Mesothelial cell of epicardium (in vitro differentiated cells): Measurements from ENCODE around the gene BLM. TPM values are rescaled to one million over a fixed set of nuclear protein-coding genes. Genes with fewer than 3 reads are reported as not detected.
A peak's percentile ranks its signal among the peaks of the same experiment; 100 is the strongest.
"Not testable (repeated sequence)": the region's sequence is repeated elsewhere in the genome, so short reads cannot be mapped to it uniquely, and the experiment has no call there.

Experiments used
- DNase-seq, 2 experiments: peaks; one replicate each; pipeline ENCODE4 v3.0.0; 2021; ENCODE audit warnings: low spot score in 2 of 2; ENCODE audit not compliant: unreplicated experiment in 2 of 2
- H3K27ac Mint-ChIP-seq: 2 replicates; pipeline ENCODE4 v1.8.0; 2021; ENCODE audit warnings: mixed read lengths
- H3K27me3 Mint-ChIP-seq: 2 replicates; pipeline ENCODE4 v1.8.0; 2021; ENCODE audit warnings: low read depth, mixed read lengths
- H3K36me3 Mint-ChIP-seq: 2 replicates; pipeline ENCODE4 v1.8.0; 2021; ENCODE audit warnings: mixed read lengths
- H3K4me1 Mint-ChIP-seq: 2 replicates; pipeline ENCODE4 v1.8.0; 2021; ENCODE audit warnings: mixed read lengths
- H3K4me3 Mint-ChIP-seq: 2 replicates; pipeline ENCODE4 v1.8.0; 2021; ENCODE audit warnings: mild to moderate bottlenecking, moderate library complexity, mixed read lengths
- H3K9me3 Mint-ChIP-seq: 2 replicates; pipeline ENCODE4 v1.8.0; 2021; ENCODE audit warnings: mixed read lengths
- total RNA-seq: library from RNA; stranded (reverse); gene quantifications from 3 replicates; pipeline ENCODE4 v1.2.1, GENCODE V29; 2021
- TF ChIP-seq, protein P1 (sequence below): fragments of 200-600 bp; sonication (generic); IDR thresholded peaks from one replicate; pipeline ENCODE4 v1.5.0; 2021; ENCODE audit warnings: antibody characterized with exemption; ENCODE audit not compliant: unreplicated experiment

Gene BLM
- total RNA-seq, 1 donor from 2014 or later: 13.4 TPM

DNA sequence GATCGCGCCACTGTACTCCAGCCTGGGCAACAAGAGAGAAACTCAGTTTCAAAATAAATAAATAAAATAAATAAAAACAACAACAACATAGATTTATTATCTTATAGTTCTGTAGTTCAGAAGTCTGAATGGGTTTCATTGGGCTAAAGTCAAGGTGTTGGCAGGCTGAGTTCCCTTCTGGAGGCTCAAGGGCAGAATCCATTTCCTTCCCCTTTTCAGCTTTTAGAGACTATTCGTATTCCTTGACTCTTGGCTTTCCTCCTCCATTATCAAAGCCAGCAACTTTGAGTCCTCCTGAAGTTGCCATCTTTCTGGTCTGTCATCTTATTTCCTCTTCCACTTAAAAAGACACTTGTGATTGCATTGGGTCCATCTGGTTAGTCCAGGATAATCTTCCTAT, 12.1 kb downstream of the BLM start:
- peaks cover 7% of the 10 kb centered on the region for H3K9me3 Mint-ChIP-seq
- no peak overlapping the region for H3K27ac Mint-ChIP-seq
- TF ChIP-seq, protein P1, sequence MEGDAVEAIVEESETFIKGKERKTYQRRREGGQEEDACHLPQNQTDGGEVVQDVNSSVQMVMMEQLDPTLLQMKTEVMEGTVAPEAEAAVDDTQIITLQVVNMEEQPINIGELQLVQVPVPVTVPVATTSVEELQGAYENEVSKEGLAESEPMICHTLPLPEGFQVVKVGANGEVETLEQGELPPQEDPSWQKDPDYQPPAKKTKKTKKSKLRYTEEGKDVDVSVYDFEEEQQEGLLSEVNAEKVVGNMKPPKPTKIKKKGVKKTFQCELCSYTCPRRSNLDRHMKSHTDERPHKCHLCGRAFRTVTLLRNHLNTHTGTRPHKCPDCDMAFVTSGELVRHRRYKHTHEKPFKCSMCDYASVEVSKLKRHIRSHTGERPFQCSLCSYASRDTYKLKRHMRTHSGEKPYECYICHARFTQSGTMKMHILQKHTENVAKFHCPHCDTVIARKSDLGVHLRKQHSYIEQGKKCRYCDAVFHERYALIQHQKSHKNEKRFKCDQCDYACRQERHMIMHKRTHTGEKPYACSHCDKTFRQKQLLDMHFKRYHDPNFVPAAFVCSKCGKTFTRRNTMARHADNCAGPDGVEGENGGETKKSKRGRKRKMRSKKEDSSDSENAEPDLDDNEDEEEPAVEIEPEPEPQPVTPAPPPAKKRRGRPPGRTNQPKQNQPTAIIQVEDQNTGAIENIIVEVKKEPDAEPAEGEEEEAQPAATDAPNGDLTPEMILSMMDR: no peak
- DNase-seq: no peak
- H3K36me3 Mint-ChIP-seq: peaks cover 15% of the 10 kb centered on the region
- H3K27me3 Mint-ChIP-seq: no peaks in the 10 kb centered on the region
- no peaks in the 10 kb centered on the region for H3K4me1 Mint-ChIP-seq
- no peak overlapping the region for H3K4me3 Mint-ChIP-seq

DNA sequence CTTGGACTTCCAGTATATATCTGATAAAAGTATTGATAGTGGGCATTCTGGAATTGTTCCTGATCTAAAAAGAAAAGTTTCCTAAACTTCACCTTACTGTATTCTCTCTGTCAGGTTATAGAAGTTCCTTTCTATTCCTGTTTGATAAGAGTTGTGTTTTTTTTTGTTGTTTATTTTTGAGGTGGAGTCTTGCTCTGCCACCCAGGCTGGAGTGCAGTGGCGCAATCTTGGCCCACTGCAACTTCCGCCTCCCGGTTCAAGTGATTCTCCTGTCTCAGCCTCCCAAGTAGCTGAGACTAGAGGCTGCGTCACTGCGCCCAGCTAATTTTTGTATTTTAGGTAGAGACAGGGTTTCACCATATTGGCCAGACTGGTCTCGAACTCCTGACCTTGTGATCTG, 13.1 kb downstream of the BLM start:
- Mint-ChIP-seq H3K9me3 (peaks cover 10% of the 10 kb centered on the region), H3K4me1 (no peaks in the 10 kb centered on the region), H3K27ac (no peak overlapping the region), H3K27me3 (no peaks in the 10 kb centered on the region), H3K4me3 (no peak overlapping the region), H3K36me3 (peaks cover 15% of the 10 kb centered on the region)
- no peak for DNase-seq
- TF ChIP-seq, protein P1: no peak

DNA sequence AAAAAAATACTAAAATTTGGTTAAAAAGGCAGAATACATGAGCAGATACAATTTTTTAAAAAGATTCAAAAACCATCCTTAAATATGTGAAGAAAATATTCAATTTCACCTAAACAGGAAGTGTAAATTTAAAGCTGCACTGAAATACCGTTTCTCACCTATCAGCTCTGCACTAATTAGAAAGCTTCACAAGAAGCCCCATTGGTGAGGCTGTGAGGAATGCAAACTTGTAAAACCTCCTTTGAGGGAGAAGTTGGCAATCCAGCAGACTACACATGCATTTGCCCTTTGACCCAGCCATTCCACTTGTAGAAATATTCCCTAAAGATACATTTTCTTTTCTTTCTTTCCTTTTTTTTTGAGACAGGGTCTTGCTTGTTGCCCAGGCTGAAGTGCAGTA, 18.8 kb downstream of the BLM start:
- H3K9me3 Mint-ChIP-seq: peaks cover 10% of the 10 kb centered on the region
- TF ChIP-seq, protein P1: no peak
- no peaks in the 10 kb centered on the region for H3K4me1 Mint-ChIP-seq
- H3K27me3 Mint-ChIP-seq: no peaks in the 10 kb centered on the region
- DNase-seq: no peak
- H3K36me3 Mint-ChIP-seq: peaks cover 16% of the 10 kb centered on the region
- no peak overlapping the region for H3K4me3 Mint-ChIP-seq
- H3K27ac Mint-ChIP-seq: no peak overlapping the region

DNA sequence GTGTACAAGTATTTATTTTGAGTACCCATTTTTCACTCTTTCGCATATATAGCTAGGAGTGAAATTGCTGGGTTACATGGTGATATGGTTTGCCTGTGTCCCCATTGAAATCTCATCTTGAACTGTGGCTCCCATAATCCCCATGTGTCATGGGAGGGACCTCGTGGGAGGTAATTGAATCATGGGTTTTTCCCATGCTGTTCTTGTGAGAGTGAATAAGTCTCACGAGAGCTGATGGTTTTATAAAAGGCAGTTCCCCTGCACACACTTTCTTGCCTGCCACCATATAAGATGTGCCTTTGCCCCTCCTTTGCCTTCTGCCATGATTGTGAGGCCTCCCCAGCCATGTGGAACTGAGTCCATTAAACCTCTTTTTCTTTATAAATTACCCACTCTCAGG, 23.4 kb downstream of the BLM start:
- not testable (repeated sequence) for H3K9me3 Mint-ChIP-seq, H3K4me3 Mint-ChIP-seq, H3K27me3 Mint-ChIP-seq, H3K27ac Mint-ChIP-seq, DNase-seq, H3K4me1 Mint-ChIP-seq
- H3K36me3 Mint-ChIP-seq: peaks cover 15% of the 10 kb centered on the region

DNA sequence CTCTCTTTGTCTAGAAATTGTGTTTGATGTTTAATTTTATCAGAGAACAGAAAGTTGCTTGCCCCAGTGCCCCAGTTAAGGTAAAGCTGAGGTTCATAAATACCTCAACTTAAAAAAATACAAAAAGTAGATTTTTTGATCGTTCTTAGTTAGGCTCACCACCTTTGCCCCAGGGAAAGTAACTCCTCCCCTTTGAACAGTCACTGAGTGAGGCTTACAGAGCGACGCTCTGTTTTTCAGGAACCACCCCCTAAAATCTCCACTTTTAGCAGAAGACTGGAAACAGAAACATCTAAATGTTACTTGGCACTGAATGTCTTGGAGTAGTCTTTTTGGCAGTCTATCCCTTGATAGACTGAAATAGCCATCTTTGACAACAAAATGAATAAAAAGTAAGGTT, 24.9 kb downstream of the BLM start:
- H3K9me3 Mint-ChIP-seq: peaks cover 8% of the 10 kb centered on the region
- H3K4me1 Mint-ChIP-seq: peaks cover 8% of the 10 kb centered on the region
- H3K27ac Mint-ChIP-seq: peak overlapping the region; percentile 39
- H3K36me3 Mint-ChIP-seq: peaks cover 15% of the 10 kb centered on the region
- no peak for DNase-seq
- H3K4me3 Mint-ChIP-seq: no peak overlapping the region
- TF ChIP-seq, protein P1: no peak
- H3K27me3 Mint-ChIP-seq: no peaks in the 10 kb centered on the region

DNA sequence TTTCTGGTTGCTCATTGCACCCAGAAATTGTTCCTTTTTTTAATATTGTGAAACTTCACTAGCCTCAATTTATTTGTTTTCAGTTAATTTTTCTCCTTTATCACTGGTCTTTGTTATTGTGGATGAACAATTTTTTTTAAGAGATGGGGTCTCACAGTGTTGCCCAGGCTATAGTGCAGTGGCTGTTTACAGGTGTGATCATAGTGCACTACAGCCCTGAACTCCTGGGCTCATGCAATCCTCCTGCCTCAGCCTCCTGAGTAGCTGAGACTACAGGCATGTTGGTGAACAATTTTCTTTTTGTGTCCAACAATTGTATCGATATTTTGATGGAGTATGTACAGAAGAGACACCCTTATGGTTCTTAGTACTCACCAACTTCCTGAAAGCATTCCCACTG, 26.3 kb downstream of the BLM start:
- Mint-ChIP-seq H3K27ac (peak overlapping the region; percentile 16), H3K4me3 (no peak overlapping the region), H3K36me3 (peaks cover 17% of the 10 kb centered on the region), H3K27me3 (no peaks in the 10 kb centered on the region), H3K4me1 (peaks cover 13% of the 10 kb centered on the region), H3K9me3 (peaks cover 8% of the 10 kb centered on the region)
- DNase-seq: no peak
- TF ChIP-seq, protein P1: no peak
